Sciatic nerve (tissue), 2 donors: ENCODE measurements around the gene C5AR2. TPM values are rescaled to one million over a fixed set of nuclear protein-coding genes. Genes with fewer than 3 reads are reported as not detected.
"Not testable (repeated sequence)": the region's sequence is repeated elsewhere in the genome, so short reads cannot be mapped to it uniquely, and the experiment has no call there.

Experiments used
- ATAC-seq: fragments of 200-7000 bp; cut with Tn5 transposase; one replicate; pipeline ENCODE4 v1.9.1; 2020; ENCODE audit warnings: mild to moderate bottlenecking, moderate library complexity
- DNase-seq: peaks from one replicate; pipeline ENCODE4 v3.0.0-alpha.2; 2020; ENCODE audit warnings: low spot score
- intact Hi-C: fragments of 100-400 bp; cut with DNase I; formaldehyde crosslinking; loops from one replicate; pipeline ENCODE4 v1.14.2; 2022
- total RNA-seq: library from RNA; stranded (reverse); fragmentation: NEBNext Ultra II Directional; extraction: Animal tissue kit (Norgen Biotek cat#: 25700); gene quantifications from one replicate; pipeline ENCODE4 v1.2.1, GENCODE V29; 2021
- donor health status: DM: no; HTN: no; CAD: no.
- donor health status: DM: no; HTN: no; CAD: no.

Gene C5AR2
- total RNA-seq, 1 donor from 2014 or later, result 6.1 TPM

DNA sequence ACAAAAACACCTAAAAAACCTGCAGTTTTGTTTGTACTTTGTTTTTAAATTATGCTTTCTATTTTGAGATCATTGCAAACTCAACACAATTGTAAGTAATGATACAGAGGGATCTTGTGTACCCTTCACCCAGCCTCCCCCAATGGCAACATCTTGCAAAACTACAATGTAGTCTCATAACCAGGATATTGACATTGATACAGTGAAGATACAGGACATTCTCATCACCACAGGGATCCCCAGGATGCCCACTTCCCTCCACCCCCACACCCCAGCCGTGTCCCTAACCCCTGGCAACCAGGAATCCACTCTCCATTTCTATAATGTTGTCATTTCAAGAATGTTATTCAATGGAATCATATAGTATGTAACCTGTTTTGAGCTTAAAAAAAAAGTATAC lies 10.3 kb upstream of the C5AR2 start:
- DNase-seq (no peak), ATAC-seq (no peak)
- intact Hi-C loops, result no loop called here

DNA sequence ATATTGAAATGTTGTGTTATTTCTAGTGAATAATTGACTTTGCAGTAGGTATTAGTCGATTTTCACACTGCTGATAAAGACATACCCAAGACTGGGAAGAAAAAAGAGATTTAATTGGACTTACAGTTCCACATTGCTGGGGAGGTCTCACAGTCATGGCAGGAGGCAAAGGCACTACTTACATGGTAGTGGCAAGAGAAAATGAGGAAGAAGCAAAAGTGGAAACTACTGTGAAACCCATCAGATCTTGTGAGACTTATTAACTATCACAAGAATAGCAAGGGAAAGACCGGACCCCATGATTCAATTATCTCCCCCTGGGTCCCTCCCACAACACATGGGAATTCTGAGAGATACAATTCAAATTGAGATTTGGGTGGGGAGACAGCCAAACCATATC lies 9.9 kb upstream of the C5AR2 start:
- intact Hi-C loops, result no loop called here
- ATAC-seq, result no peak
- no peak for DNase-seq

DNA sequence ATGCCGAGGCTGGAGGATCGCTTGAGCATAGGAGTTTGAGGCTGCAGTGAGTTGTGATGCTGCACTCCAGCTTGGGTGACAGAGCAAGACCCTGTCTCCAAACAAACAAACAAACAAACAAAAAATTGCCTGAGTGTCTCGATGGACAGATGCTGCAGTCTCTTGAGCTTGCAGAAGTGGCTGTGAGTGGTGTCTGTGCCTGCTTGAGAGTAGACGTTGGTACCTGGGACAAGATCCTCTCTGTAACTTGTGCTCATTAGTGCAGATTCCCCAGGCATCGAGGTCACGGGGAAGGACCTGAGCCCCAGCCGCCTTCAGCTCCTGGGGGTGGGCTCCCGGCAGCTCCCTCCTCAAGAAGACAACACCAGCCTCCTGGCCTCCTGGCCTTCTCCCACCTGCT lies 8.6 kb upstream of the C5AR2 start:
- intact Hi-C loops, result no loop called here
- ATAC-seq (peak; percentile 14), DNase-seq (no peak)

DNA sequence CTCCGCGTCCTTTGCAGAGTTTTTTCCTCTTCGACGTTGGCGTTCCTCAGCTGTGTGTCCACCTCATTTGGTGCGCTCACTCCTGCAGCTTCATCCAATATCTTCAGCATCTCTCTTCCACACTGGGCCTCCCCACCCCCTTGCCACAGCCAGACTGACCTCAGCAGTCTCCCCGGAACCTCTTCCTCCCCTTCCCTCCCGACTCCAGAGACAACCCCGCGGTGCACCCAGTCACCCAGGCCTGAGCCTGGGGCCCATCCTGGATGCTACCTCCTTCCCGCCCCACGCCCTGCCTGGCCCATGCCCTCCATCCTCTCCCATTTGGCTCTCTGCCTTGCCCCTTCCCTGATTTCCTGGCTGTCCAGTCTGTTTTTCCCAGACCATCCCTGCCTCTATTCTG lies 8.1 kb upstream of the C5AR2 start:
- no peak for DNase-seq
- intact Hi-C loops, result no loop called here

DNA sequence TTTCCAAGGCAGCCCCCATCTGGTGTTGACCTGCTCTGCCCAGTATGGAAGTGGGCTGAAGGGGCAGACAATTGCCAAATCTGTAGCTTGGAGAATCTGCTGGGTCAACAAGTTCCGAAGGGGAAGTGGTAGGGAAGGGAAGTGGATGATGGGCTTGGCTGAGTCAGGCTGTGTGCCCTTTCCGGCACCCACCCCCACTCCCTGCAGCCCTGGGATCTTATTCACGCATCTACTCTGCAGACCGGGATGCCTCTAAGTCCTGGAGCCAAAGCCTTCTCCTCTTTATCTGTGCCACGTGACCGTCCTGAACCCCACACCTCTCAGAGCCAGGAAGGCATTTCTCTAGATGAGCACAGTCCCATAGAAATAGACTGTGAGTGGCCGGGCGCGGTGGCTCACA lies 7.5 kb upstream of the C5AR2 start:
- DNase-seq, result no peak
- ATAC-seq, result peak; percentile 87
- intact Hi-C loops, result no loop called here

More for the DNA sequence above, 8.1 kb upstream of the C5AR2 start:
- peak; percentile 57 for ATAC-seq

DNA sequence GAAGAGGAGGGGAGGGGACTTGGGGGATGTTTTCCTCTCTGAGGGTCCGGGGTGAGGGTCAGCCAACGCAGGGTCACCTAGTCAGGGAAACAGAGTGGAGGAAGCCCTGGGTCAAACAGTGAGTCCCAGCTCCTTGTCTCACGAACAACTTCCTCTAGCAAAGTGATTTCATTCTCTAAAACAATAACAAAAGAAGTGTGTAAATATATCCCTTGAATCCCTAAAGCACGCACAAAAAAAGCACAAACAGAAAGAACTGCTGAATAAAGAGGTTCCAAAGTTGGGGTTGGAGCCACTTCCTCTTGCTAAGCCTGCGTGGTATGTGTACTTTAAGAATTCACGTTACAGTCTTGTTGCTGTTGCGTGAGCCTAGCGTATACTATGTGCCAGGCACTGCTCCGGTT lies 1.5 kb upstream of the C5AR2 start:
- ATAC-seq (peak; percentile 87), DNase-seq (no peak)
- intact Hi-C loops, result no loop called here

DNA sequence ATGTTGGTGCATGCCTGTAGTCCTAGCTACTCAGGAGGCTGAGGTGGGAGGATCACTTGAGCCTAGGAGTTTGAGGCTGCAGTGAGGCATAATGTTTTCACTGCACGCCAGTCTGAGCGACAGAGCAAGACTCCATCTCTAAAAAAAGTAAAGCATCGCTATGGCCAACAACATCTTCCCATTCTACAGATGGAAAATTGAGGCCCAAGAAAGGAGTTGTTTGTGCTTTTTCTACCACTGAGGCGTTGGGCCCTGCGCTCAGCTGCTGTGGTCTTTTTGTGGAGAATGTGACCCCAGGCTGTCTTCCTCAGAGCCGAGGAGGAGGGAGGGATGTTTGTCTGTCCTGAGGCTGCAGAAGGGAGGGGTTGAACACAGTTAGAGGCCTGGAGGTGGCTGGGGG lies 485 bp upstream of the C5AR2 start:
- intact Hi-C loops, result no loop called here
- no peak for ATAC-seq

DNA sequence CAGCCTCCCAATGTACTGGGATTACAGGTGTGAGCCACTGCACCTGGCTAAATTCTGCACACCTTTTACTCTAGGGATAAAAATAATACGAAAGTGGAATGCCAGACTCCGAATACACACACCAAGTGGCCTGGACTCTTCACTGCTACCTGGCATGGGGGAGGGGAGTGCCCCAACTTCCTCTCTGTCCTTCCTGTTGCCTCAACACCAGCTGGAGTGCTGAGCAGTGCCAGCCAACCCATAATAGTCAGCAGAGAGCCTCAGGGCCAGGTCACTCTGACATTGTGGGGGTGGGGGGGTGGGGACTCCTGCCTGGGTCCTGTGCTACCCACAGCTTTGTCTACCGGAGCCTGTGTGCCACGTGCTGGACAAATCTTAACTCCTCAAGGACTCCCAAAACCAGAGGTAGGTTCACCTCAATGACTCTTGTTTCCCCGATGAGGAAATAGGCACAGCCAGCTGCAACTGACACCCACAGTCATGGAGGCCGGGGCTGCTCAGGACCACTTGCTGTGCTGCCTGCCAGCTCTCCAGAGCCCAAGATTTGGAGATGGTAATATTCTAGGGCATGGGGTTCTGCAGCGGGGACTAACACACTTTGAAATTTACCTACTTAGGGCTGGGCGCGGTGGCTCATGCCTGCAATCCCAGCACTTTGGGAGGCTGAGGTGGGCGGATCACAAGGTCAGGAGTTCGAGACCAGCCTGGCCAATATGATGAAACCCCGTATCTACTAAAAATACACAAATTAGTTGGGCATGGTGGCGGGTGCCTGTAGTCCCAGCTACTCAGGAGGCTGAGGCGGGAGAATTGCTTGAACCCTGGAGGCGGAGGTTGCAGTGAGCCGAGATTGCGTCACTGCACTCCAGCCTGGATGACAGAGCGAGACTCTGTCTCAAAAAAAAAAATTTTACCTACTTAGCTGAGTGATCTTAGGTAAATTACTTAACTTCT lies 5.1 kb downstream of the C5AR2 start:
- ATAC-seq, result peak; percentile 78
- intact Hi-C loops, DNase-seq: not testable (repeated sequence)

More for the DNA sequence above, 485 bp upstream of the C5AR2 start:
- no peak for DNase-seq

DNA sequence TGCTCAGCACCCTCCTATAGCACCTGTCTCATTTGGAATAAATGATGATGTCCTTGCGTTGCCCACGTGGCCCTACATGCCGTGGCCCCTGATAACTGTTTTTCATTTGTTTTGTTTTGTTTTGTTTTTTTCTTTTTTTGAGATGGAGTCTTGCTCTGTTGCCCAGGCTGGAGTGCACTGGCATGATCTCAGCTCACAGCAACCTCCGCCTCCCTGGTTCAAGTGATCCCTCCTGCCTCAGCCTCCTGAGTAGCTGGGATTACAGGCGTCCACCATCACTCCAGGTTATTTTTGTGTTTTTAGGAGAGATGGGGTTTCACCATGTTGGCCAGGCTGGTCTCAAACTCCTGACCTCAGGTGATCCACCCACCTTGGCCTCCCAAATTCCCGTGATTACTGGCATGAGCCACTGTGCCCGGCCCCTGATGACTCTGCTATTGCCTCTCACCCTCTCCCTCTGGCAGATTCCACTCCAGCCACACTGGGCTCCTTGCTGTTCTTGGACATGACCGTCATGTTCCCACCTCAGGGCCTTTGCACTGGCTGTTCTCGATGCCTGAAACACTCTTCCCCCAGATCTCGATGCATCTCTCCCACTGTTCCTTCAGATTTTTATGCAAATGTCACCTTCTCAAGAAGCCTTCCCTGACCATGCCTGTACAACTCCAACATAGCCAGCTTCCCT lies 7.4 kb downstream of the C5AR2 start:
- intact Hi-C loops, result no loop called here
- no peak for DNase-seq
- ATAC-seq, result no peak

DNA sequence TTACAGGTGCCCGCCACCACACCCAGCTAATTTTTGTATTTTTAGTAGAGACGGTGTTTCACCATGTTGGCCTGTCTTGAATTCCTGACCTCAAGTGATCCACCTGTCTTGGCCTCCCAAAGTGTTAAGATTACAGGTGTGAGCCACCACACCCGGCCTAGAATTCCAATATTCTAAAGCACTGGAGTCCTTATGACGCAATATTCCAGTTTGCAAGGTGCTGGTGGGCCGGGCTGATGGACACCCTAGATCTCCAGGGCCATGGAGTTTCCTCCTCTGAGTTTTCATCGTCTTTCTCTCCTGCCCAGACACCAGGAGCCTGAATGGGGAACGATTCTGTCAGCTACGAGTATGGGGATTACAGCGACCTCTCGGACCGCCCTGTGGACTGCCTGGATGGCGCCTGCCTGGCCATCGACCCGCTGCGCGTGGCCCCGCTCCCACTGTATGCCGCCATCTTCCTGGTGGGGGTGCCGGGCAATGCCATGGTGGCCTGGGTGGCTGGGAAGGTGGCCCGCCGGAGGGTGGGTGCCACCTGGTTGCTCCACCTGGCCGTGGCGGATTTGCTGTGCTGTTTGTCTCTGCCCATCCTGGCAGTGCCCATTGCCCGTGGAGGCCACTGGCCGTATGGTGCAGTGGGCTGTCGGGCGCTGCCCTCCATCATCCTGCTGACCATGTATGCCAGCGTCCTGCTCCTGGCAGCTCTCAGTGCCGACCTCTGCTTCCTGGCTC lies 8.7 kb downstream of the C5AR2 start:
- intact Hi-C loops, result no loop called here
- peak; percentile 28 for ATAC-seq

DNA sequence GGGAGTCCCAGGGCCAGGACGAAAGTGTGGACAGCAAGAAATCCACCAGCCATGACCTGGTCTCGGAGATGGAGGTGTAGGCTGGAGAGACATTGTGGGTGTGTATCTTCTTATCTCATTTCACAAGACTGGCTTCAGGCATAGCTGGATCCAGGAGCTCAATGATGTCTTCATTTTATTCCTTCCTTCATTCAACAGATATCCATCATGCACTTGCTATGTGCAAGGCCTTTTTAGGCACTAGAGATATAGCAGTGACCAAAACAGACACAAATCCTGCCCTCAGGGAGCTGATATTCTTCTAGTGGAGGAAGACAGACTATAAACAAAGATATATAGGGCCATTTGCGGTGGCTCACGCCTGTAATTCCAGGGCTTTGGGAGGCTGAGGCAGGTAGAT lies 9.8 kb downstream of the C5AR2 start:
- ATAC-seq (no peak), DNase-seq (no peak)
- intact Hi-C loops, result no loop called here

More for the DNA sequence above, 8.7 kb downstream of the C5AR2 start:
- no peak for DNase-seq

DNA sequence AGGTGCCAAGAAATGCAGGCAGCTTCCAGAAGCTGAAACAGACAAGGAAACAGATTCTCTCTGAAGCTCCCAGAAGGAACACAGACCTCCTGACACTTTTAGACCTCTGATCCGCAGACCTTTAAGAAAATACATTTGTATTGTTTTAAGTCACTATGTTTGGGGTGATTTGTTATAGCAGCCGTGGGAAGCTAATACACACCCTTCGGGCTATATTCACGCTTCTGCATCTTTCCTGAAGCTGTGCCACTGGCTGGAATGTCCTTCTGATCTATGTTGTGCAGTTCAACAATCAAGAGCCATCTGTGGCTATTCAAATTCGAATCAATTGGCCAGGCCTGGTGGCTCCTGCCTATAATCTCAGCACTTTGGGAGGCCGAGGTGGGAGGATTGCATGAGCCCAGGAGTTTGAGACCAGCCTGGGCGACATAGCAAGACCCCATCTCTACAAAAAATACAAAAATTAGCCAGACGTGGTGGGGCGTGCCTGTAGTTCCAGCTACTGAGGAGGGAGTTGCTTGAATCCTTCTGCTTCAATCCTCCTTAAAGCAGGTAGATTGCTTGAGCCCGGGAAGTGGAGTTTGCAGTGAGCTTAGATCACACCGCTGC lies 11.3 kb downstream of the C5AR2 start:
- intact Hi-C loops, result no loop called here
- ATAC-seq, result no peak
- DNase-seq, result no peak

DNA sequence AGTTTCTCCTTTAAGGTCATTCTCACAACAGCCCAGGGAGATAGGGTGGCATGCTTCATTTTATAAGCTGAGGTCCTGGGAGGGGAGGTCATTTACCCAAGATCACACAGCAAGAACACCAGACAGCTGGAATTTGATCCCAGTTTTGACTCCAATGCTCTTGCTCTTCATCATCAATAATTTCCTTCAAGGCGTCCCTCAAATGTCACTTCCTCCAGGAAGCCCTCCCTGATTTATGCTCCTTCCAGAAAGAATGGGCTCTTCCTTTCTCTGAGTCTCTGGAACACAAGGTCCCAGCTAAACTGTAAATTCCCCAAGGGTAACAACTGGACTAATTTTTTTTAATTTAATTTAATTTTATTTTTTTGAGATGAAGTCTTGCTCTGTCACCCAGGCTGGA lies 12.4 kb downstream of the C5AR2 start:
- ATAC-seq (no peak), DNase-seq (no peak)
- intact Hi-C loops, result no loop called here

DNA sequence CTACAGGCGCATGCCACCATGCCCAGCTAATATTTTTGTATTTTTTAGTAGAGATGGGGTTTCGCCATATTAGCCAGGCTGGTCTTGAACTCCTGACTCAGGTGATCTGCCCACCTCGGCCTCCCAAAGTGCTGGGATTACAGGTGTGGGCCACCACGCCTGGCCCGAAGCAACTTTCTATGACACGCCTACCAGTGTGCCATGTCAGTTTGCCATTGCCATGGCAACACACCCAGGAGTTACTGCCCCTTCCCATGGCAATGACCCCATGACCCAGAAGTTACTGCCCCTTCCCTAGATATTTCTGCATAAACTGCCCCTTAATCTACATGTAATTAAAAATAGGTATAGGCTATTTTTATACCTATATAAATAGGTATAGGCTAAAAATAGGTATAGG lies 14.0 kb downstream of the C5AR2 start:
- intact Hi-C loops, DNase-seq, ATAC-seq: not testable (repeated sequence)

DNA sequence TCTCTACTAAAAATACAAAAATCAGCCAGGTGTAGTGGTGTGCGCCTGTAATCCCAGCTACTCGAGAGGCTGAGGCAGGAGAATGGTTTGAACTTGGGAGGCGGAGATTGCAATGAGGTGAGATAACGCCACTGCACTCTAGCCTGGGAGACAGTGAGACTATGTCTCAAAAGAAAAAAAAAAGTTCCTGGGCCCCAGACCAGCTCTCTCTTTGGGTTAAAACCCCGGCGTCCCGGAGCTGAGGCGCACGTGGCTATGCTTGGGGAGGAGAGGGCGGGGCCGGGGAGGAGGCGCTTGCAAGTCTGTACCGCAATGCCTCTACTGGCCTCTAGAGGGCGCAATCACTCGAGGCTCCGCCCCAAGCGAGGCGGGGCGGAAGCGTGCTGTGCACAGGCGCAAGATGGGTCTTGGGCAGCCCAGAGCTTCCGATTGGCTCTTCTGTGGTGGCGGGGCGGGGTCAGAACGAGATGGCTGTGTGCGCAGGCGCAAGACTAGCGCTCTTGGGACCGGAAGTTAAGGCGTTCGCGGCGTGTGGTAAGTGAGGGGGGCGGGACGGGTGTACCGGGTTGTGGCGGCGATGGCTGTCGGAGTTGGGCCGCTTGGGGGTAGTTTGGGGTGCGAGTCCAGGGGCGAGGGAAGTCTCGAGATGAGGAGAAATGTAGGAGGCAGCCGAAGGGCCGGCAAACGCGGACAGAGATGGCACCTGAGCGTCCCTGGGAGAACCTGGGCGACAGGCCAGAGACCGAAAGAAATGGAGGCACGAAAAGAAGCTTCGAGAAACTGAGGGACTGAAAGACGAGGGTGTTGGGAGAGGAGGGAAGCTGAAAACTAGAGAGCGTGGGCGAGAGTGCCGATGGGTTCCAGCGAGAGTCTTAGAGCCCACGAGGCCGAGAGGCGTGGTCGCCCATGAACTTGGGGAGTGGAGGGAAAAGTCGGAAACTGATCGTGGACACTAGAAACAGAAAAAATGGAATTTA lies 17.1 kb downstream of the C5AR2 start, which contains the start of gene DHX34:
TSS of gene DHX34 (plus strand) at position 497 of the 977 bp plus-strand sequence. CDS start 3,716 bp downstream, outside the sequence.
- intact Hi-C loops, result no loop called here
- peak; percentile 99 for DNase-seq

DNA sequence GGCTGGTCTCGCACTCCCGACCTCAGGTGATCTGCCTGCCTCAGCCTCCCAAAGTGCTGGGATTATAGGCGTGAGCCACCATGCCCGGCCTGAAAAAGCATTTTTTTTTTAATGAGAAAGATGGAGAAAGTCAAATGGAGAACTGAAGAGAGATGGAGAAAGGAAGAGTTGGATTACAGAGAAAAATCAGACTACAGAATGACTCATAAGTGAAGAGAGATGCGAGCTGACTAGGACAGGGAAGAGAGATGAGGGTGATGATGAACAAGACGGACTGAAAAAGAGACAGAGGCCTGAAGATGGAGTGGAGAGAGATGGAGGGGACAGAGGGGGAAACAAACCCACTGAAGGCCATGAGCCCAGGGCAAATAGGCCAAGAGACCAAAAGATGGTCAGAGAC lies 18.7 kb downstream of the C5AR2 start:
- DNase-seq (no peak), ATAC-seq (no peak)
- intact Hi-C loops, result no loop called here

More for the DNA sequence above, 17.1 kb downstream of the C5AR2 start, which contains the start of gene DHX34:
- ATAC-seq, result peak; percentile 100

DNA sequence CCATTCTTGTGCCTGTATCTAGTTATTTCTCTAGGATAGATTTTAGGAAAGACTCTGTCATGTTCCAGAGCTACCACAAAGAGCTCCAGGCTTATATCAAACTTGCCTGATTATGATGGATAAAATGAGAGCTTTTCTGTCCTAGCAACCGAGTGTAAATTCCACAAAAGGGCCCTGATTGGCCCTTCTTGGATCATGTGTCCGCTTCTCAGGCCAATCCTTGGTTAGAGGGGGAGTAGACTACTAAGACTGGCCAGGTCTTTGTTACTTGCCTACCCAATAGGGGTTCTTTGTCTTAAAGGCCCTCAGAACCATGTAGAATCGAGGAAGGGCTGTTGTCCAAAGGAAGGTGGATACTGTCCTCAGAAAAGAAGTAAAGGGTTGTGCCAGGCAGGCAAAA lies 19.6 kb downstream of the C5AR2 start:
- ATAC-seq (no peak), DNase-seq (no peak)
- intact Hi-C loops, result no loop called here

DNA sequence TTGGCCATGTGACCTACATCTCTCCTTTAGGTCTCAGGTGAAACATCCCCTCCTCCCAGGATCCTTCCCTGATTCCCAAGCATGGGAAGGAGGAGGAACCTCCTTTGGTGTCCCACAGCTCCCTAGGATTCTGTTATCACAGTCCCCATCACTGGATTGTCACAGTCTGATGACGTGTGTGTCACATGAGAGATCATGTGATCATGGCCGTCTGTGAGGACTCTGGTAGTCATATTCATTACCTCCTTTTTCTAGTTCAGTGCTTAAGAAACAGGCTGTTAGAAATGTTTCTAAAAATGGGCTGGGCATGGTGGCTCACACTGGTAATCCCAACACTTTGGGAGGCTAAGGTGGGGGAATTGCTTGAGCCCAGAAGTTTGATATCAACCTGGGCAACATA lies 20.1 kb downstream of the C5AR2 start:
- no peak for DNase-seq
- intact Hi-C loops, result no loop called here
- ATAC-seq, result no peak
